ENCODE data around the gene EEF2K.
"Not testable (repeated sequence)": the region's sequence is repeated elsewhere in the genome, so short reads cannot be mapped to it uniquely, and the experiment has no call there.

EEF2K gene

DNA sequence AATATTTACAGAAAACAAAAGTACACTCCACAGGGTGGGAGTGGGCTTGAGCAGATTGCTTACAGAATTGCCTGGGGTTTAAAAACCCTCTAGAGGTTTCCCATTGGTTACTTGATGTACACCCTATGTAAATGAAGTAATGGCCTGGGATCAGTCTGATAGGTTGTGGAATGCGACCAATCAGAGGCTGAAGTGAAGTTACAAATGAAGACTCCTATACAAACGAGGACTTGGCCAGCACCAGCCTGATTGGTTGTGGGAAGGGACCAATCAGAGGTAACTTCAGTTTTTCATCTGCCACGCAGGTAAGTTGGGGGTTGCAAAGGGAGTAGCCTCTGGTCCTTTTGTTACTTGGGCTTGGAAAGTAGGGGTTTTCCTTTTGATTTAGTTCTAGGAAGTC, 8.8 kb downstream of the EEF2K start:
- TF ChIP-seq, protein P1, sequence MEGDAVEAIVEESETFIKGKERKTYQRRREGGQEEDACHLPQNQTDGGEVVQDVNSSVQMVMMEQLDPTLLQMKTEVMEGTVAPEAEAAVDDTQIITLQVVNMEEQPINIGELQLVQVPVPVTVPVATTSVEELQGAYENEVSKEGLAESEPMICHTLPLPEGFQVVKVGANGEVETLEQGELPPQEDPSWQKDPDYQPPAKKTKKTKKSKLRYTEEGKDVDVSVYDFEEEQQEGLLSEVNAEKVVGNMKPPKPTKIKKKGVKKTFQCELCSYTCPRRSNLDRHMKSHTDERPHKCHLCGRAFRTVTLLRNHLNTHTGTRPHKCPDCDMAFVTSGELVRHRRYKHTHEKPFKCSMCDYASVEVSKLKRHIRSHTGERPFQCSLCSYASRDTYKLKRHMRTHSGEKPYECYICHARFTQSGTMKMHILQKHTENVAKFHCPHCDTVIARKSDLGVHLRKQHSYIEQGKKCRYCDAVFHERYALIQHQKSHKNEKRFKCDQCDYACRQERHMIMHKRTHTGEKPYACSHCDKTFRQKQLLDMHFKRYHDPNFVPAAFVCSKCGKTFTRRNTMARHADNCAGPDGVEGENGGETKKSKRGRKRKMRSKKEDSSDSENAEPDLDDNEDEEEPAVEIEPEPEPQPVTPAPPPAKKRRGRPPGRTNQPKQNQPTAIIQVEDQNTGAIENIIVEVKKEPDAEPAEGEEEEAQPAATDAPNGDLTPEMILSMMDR (IDR thresholded peaks at IDR 0.05; ENCODE audit: low read depth, low read length, poor library complexity, severe bottlenecking) = no peak
- TF ChIP-seq EZH2phosphoT487 (IDR thresholded peaks at IDR 0.05; ENCODE audit: borderline replicate concordance, low read length) = no peak
- Histone ChIP-seq H3K4me3 (ENCODE audit: low read length) (no peak overlapping the region), H4K20me1 (ENCODE audit: control insufficient read depth, insufficient read depth, low read depth, low read length) (no peaks in the 10 kb centered on the region), H3K79me2 (ENCODE audit: control insufficient read depth, low read length) (peaks cover 21% of the 10 kb centered on the region), H3K27me3 (ENCODE audit: control insufficient read depth, low read length) (no peaks in the 10 kb centered on the region), H3K4me1 (ENCODE audit: control insufficient read depth, low read length) (peaks cover 18% of the 10 kb centered on the region), H3F3A (ENCODE audit: control insufficient read depth, insufficient read depth) (no peaks in the 10 kb centered on the region), H3K9me3 (ENCODE audit: control insufficient read depth, insufficient read depth, low read length) (peaks cover 2% of the 10 kb centered on the region; the same call in 1 of the 2 replicates), H3K9me2 (replicated peaks; ENCODE audit: control insufficient read depth, low read length) (no peaks in the 10 kb centered on the region), H3K27ac (ENCODE audit: low read depth, low read length) (no peak overlapping the region), H3K36me3 (ENCODE audit: control insufficient read depth, low read length) (peaks cover 2% of the 10 kb centered on the region; the same call in 1 of the 2 replicates), H3K4me2 (ENCODE audit: low read length) (no peak overlapping the region)

DNA sequence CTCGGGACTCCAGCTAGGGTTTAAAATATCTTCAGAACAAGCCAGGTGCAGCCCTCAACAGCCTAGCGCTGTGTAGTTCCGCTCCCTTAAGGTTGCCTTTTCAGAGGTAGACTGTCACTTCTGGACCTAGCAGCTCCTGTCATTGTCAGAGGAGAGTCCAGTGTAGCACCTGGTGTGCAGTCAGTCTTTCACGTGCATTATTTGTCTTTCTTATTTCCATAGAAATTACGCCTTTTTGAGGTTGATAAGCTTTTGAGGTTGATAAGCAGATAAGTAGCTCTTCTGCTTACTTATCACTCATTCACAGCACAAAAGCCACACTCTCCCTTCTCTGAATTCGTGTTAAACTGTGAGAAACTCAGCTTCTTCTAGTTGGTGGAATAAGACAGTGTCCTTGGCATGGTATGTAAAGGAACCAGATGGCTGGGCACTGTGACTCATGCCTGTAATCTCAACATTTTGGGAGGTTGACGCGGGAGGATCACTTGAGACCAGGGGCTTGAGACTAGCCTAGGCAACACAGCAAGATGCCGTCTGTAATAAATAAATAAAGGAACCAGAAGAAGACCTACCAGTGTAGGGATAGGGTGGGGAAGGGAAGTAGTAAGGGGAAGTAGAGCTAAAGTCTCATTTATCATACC, 10.2 kb downstream of the EEF2K start:
- Histone ChIP-seq H3K4me3 (ENCODE audit: low read length) (no peak overlapping the region), H3K4me1 (ENCODE audit: control insufficient read depth, low read length) (peaks cover 13% of the 10 kb centered on the region), H3K4me2 (ENCODE audit: low read length) (no peak overlapping the region), H3F3A (ENCODE audit: control insufficient read depth, insufficient read depth) (no peaks in the 10 kb centered on the region), H4K20me1 (ENCODE audit: control insufficient read depth, insufficient read depth, low read depth, low read length) (no peaks in the 10 kb centered on the region), H3K79me2 (ENCODE audit: control insufficient read depth, low read length) (peaks cover 9% of the 10 kb centered on the region), H3K27ac (ENCODE audit: low read depth, low read length) (no peak overlapping the region), H3K9me3 (ENCODE audit: control insufficient read depth, insufficient read depth, low read length) (no peaks in the 10 kb centered on the region), H3K36me3 (ENCODE audit: control insufficient read depth, low read length) (no peaks in the 10 kb centered on the region), H3K9me2 (replicated peaks; ENCODE audit: control insufficient read depth, low read length) (no peaks in the 10 kb centered on the region), H3K27me3 (ENCODE audit: control insufficient read depth, low read length) (no peaks in the 10 kb centered on the region)
- TF ChIP-seq, protein P1 (IDR thresholded peaks at IDR 0.05; ENCODE audit: low read depth, low read length, poor library complexity, severe bottlenecking) = no peak

DNA sequence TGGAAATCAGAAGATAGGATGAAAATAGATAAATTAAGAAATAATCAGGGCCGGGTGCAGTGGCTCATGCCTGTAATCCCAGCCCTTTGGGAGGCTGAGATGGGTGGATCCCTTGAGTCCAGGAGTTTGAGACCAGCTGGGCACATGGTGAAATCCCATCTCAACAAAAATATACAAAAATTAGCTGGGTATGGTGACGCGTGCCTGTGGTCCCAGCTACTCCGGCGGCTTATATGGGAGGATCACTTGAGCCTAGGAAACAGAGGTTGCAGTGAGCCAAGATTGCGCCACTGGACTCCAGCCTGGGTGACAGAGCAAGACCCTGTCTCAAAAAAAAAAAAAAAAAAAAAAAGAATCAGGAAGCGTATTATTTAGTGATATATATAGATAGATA, 10.8 kb downstream of the EEF2K start:
- H3K9me3 ChIP-seq (ENCODE audit: control insufficient read depth, insufficient read depth, low read length); H4K20me1 ChIP-seq (ENCODE audit: control insufficient read depth, insufficient read depth, low read depth, low read length); H3F3A ChIP-seq (ENCODE audit: control insufficient read depth, insufficient read depth); H3K36me3 ChIP-seq (ENCODE audit: control insufficient read depth, low read length); H3K4me3 ChIP-seq (ENCODE audit: low read length); H3K79me2 ChIP-seq (ENCODE audit: control insufficient read depth, low read length); H3K27ac ChIP-seq (ENCODE audit: low read depth, low read length); H3K9me2 ChIP-seq (replicated peaks; ENCODE audit: control insufficient read depth, low read length); H3K27me3 ChIP-seq (ENCODE audit: control insufficient read depth, low read length); H3K4me2 ChIP-seq (ENCODE audit: low read length): not testable (repeated sequence)
- H3K4me1 ChIP-seq (ENCODE audit: control insufficient read depth, low read length) = peaks cover 13% of the 10 kb centered on the region

DNA sequence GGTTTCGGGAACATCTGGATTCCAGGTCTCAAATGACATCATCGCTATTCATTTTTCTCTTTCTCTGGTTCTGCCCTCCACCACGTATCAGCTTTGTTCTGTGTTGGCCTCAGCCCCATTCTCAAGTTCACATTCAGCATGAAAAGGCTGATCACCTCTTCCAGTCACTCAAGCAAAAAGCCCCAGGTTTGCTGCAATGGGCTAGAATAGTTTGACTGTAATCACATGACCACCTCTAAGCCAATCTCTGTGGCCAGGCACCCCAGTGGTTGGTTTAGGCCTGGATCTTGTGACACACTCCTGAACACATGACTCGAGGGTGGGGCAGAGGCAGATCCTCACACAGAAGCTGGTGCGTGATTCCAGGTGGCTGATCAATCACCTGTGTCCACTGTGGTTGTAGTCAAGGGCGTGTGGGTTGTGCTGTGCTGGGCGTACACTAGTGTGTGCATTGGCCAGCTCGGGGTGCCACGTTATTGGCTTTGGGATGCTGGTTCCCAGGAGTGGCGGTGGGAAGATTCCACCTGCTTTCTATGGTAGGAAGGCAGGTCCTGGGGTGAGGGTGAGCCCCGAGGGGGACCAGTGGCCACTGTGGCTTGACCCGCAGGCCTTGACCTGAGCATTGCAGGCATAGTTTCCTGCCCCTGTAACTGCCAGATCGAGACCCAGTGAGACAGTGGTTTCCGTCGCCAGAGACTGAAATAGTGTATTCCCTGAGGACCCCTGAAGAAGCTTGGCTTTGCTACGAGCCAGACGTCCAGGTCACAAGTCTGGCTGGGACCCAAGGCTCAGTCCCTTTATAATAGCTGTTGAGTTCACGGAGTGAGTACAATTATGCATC, 12.0 kb downstream of the EEF2K start:
- no peaks in the 10 kb centered on the region for H3K27me3 ChIP-seq (ENCODE audit: control insufficient read depth, low read length)
- TF ChIP-seq, protein P1 (IDR thresholded peaks at IDR 0.05; ENCODE audit: low read depth, low read length, poor library complexity, severe bottlenecking) = no peak
- TF ChIP-seq EZH2phosphoT487 (IDR thresholded peaks at IDR 0.05; ENCODE audit: borderline replicate concordance, low read length) = no peak
- H4K20me1 ChIP-seq (ENCODE audit: control insufficient read depth, insufficient read depth, low read depth, low read length) = no peaks in the 10 kb centered on the region
- no peaks in the 10 kb centered on the region for H3F3A ChIP-seq (ENCODE audit: control insufficient read depth, insufficient read depth)
- H3K4me3 ChIP-seq (ENCODE audit: low read length) = no peak overlapping the region
- H3K36me3 ChIP-seq (ENCODE audit: control insufficient read depth, low read length) = no peaks in the 10 kb centered on the region
- no peaks in the 10 kb centered on the region for H3K9me3 ChIP-seq (ENCODE audit: control insufficient read depth, insufficient read depth, low read length)
- peak overlapping the region; percentile 39 for H3K4me2 ChIP-seq (ENCODE audit: low read length)
- H3K9me2 ChIP-seq (replicated peaks; ENCODE audit: control insufficient read depth, low read length) = no peaks in the 10 kb centered on the region
- peaks cover 9% of the 10 kb centered on the region for H3K79me2 ChIP-seq (ENCODE audit: control insufficient read depth, low read length)
- H3K27ac ChIP-seq (ENCODE audit: low read depth, low read length) = no peak overlapping the region
- peaks cover 13% of the 10 kb centered on the region for H3K4me1 ChIP-seq (ENCODE audit: control insufficient read depth, low read length)

Data from DOHH2 (cell line).